IMR-90 (cell line): ENCODE results near the gene TMCC3. TPM values are rescaled to one million over a fixed set of nuclear protein-coding genes. Genes with fewer than 3 reads are reported as not detected.
"Not testable (repeated sequence)": the region's sequence is repeated elsewhere in the genome, so short reads cannot be mapped to it uniquely, and the experiment has no call there.

ENCODE experiments used
- ATAC-seq: fragments of 200-7000 bp; cut with Tn5 transposase; 2 replicates; pipeline ENCODE4 v1.9.1; 2020; ENCODE audit warnings: low read depth, mild to moderate bottlenecking, moderate library complexity
- BruUV-seq: library from RNA; stranded (reverse); fragments of 400-500 nt; replicated peaks from 2 replicates; lab custom pipeline; 2021; lab: Mats Ljungman, UMichigan
- CTCF ChIA-PET: fragments of 300-600 bp; formaldehyde crosslinking; extraction: SDS; loops from one replicate; lab custom pipeline; 2021; ENCODE audit warnings: antibody characterized with exemption; lab: Yijun Ruan, JAX
- POLR2A ChIA-PET: fragments of 300-600 bp; sonication (Branson Sonifier 250); formaldehyde crosslinking; loops from one replicate; lab custom pipeline; 2022; ENCODE audit warnings: antibody characterized with exemption; ENCODE audit not compliant: unreplicated experiment; lab: Charles Lee
- DNase-seq: peaks from one replicate; pipeline ENCODE4 v3.0.0; 2013
- H2AFZ ChIP-seq: replicated peaks from 2 replicates; pipeline ENCODE3; 2013; ENCODE audit warnings: low read length, mild to moderate bottlenecking; ENCODE audit not compliant: poor library complexity
- H2AK5ac ChIP-seq: 2 replicates; pipeline ENCODE4 v1.6.1; 2013; ENCODE audit warnings: low read depth, low read length, inconsistent platforms
- H2AK9ac ChIP-seq: replicated peaks from 2 replicates; pipeline ENCODE3; 2013; ENCODE audit warnings: mild to moderate bottlenecking, low read depth, low read length, moderate library complexity; ENCODE audit not compliant: poor library complexity
- H2BK120ac ChIP-seq: 2 replicates; pipeline ENCODE4 v1.6.1; 2013; ENCODE audit warnings: low read depth, low read length, inconsistent platforms
- H2BK15ac ChIP-seq: 3 replicates; pipeline ENCODE4 v1.6.1; 2013; ENCODE audit warnings: low read depth, low read length, inconsistent platforms
- H2BK20ac ChIP-seq: 2 replicates; pipeline ENCODE4 v1.6.1; 2013; ENCODE audit warnings: low read depth, mild to moderate bottlenecking, inconsistent platforms, low read length, moderate library complexity
- H2BK5ac ChIP-seq: 2 replicates; pipeline ENCODE4 v1.6.1; 2013; ENCODE audit warnings: mild to moderate bottlenecking, low read depth, low read length, inconsistent platforms; ENCODE audit not compliant: poor library complexity, severe bottlenecking
- H3K14ac ChIP-seq: replicated peaks from 2 replicates; pipeline ENCODE4 v1.6.1; 2013; ENCODE audit warnings: low read depth, low read length, inconsistent platforms
- H3K18ac ChIP-seq: 2 replicates; pipeline ENCODE4 v1.6.1; 2013; ENCODE audit warnings: low read depth, low read length, control low read depth
- H3K23ac ChIP-seq: 2 replicates; pipeline ENCODE4 v1.6.1; 2013; ENCODE audit warnings: low read depth, low read length, inconsistent platforms
- H3K27ac ChIP-seq: 2 replicates; pipeline ENCODE4 v1.5.1; 2013; ENCODE audit warnings: mild to moderate bottlenecking, control low read depth, low read length; ENCODE audit not compliant: insufficient read depth
- H3K27me3 ChIP-seq: 2 replicates; pipeline ENCODE4 v1.6.1; 2013; ENCODE audit warnings: low read length; ENCODE audit not compliant: control insufficient read depth, insufficient read depth
- H3K36me3 ChIP-seq: 2 replicates; pipeline ENCODE4 v1.6.1; 2013; ENCODE audit warnings: low read length, mixed read lengths; ENCODE audit not compliant: control insufficient read depth, insufficient read depth
- H3K4ac ChIP-seq: 2 replicates; pipeline ENCODE4 v1.6.1; 2013; ENCODE audit warnings: low read depth, low read length, inconsistent platforms
- H3K4me1 ChIP-seq: 2 replicates; pipeline ENCODE4 v1.6.1; 2013; ENCODE audit warnings: low read length, mixed read lengths; ENCODE audit not compliant: control insufficient read depth, insufficient read depth
- H3K4me2 ChIP-seq: 2 replicates; pipeline ENCODE4 v1.6.1; 2013; ENCODE audit warnings: low read depth, mild to moderate bottlenecking, control low read depth, low read length, moderate library complexity
- H3K4me3 ChIP-seq: 2 replicates; pipeline ENCODE4 v1.5.1; 2013; ENCODE audit warnings: low read depth, mild to moderate bottlenecking, control low read depth, low read length, moderate library complexity; ENCODE audit not compliant: insufficient read depth
- H3K56ac ChIP-seq: 2 replicates; pipeline ENCODE4 v1.6.1; 2013; ENCODE audit warnings: low read length, inconsistent platforms; ENCODE audit not compliant: insufficient read depth; ENCODE audit errors: extremely low read depth
- H3K79me1 ChIP-seq, 2 experiments: 2 replicates each; pipeline ENCODE4 v1.6.1; 2013; ENCODE audit warnings: low read length in 2 of 2, inconsistent platforms in 1 of 2, low read depth in 1 of 2
- H3K9ac ChIP-seq: 2 replicates; pipeline ENCODE4 v1.6.1; 2013; ENCODE audit warnings: low read depth, low read length, control low read depth
- H3K9me1 ChIP-seq: 2 replicates; pipeline ENCODE4 v1.6.1; 2013; ENCODE audit warnings: low read length, inconsistent platforms; ENCODE audit not compliant: insufficient read depth
- H3K9me3 ChIP-seq: 2 replicates; pipeline ENCODE4 v1.6.1; 2013; ENCODE audit warnings: low read length; ENCODE audit not compliant: control insufficient read depth, insufficient read depth
- H4K20me1 ChIP-seq: 2 replicates; pipeline ENCODE4 v1.6.1; 2013; ENCODE audit warnings: low read length, inconsistent platforms; ENCODE audit not compliant: insufficient read depth
- H4K5ac ChIP-seq: 2 replicates; pipeline ENCODE4 v1.6.1; 2013; ENCODE audit warnings: mild to moderate bottlenecking, low read depth, low read length, control low read depth
- H4K8ac ChIP-seq, 2 experiments: 2 replicates each; pipeline ENCODE4 v1.6.1; 2013; ENCODE audit warnings: low read depth in 2 of 2, low read length in 2 of 2, control low read depth in 1 of 2, inconsistent platforms in 1 of 2
- H4K91ac ChIP-seq: 2 replicates; pipeline ENCODE4 v1.6.1; 2013; ENCODE audit warnings: low read depth, low read length, inconsistent platforms; ENCODE audit not compliant: insufficient read depth
- WGBS, 2 experiments: methylation state at CpG; one replicate each; pipeline versions ENCODE4 v1.1.5 to v1.1.7; 2013; ENCODE audit warnings: missing lambda C conversion rate in 2 of 2; ENCODE audit not compliant: insufficient read length in 1 of 2; ENCODE audit errors: extremely low coverage in 2 of 2; 5-methylcytosine and 5-hydroxymethylcytosine counted together
- dilution Hi-C: fragments of 300-500 bp; cut with HindIII; formaldehyde crosslinking; loops from one replicate; pipeline ENCODE4 v1.14.3; 2018; ENCODE audit warnings: low sequenced_read_pairs; ENCODE audit not compliant: unreplicated experiment
- in situ Hi-C: fragments of 300-500 bp; cut with MboI; formaldehyde crosslinking; loops from 3 replicates; pipeline ENCODE4 v1.14.3; 2019; ENCODE audit warnings: low sequenced_read_pairs, inconsistent platforms, mixed read lengths
- intact Hi-C: fragments of 100-400 bp; cut with micrococcal nuclease; formaldehyde crosslinking; loops from 2 replicates; pipeline ENCODE4 v1.10.0; 2022
- polyA plus RNA-seq, 3 experiments: library from polyadenylated mRNA; depleted of rRNA; stranded (reverse); fragments of >200 nt; gene quantifications; 2 replicates each; pipeline ENCODE4 v1.2.3, GENCODE V29; 2012; ENCODE audit warnings: low replicate concordance in 1 of 3
- total RNA-seq: library from RNA; depleted of rRNA; stranded (reverse); fragments of >200 nt; gene quantifications from 2 replicates; pipeline ENCODE4 v1.2.3, GENCODE V29; 2012

Gene TMCC3
- total and polyA plus RNA-seq, 2 of the 4 experiments (the other 2 are of a cell fraction) = 0.14 to 0.36 TPM

- H3K36me3 ChIP-seq, H2BK20ac ChIP-seq: not testable (repeated sequence)
Observed at GRCh38 chr12:94606810-94607209, 43.5 kb downstream of the TMCC3 start.

More at GRCh38 chr12:94606810-94607209, 43.5 kb downstream of the TMCC3 start:
- H2AK9ac ChIP-seq, H3K14ac ChIP-seq, H3K4ac ChIP-seq, H2BK5ac ChIP-seq, H2BK120ac ChIP-seq, CTCF ChIA-PET, intact Hi-C loops, H3K4me2 ChIP-seq, H3K4me3 ChIP-seq, H3K79me1 ChIP-seq, H4K91ac ChIP-seq, POLR2A ChIA-PET, H3K9me1 ChIP-seq, H4K8ac ChIP-seq, ATAC-seq, H2AK5ac ChIP-seq, H3K9ac ChIP-seq, H3K9me3 ChIP-seq, H4K5ac ChIP-seq, H3K23ac ChIP-seq, H4K20me1 ChIP-seq, H3K18ac ChIP-seq, H3K27ac ChIP-seq, DNase-seq, H3K4me1 ChIP-seq, dilution Hi-C loops, H3K56ac ChIP-seq, H2BK15ac ChIP-seq, H2AFZ ChIP-seq, in situ Hi-C loops, BruUV-seq: not testable (repeated sequence)
- no CpG with 5 or more reads among the region's 6 CpGs for WGBS, 2 experiments
- H3K27me3 ChIP-seq = peaks cover 10% of the 10 kb centered on the region
